Hepatocyte (in vitro differentiated cells): ENCODE results near the gene DAB1.

Experiments
- CTCF ChIP-seq: fragments of 200-600 bp; sonication (generic); IDR thresholded peaks from 2 replicates; pipeline ENCODE4 v1.5.1; 2016; ENCODE audit warnings: antibody characterized with exemption, mild to moderate bottlenecking; ENCODE audit not compliant: poor library complexity
- EZH2 ChIP-seq: fragments of 200-600 bp; sonication (generic); IDR thresholded peaks from 2 replicates; pipeline ENCODE4 v1.6.1; 2016; ENCODE audit warnings: antibody characterized with exemption, mild to moderate bottlenecking, borderline replicate concordance

- TF ChIP-seq CTCF, result no peak
- no peak for TF ChIP-seq EZH2
Measured at GRCh38 chr1:57316291-57316690, 107.6 kb downstream of the DAB1 start.
